HEK293T (cell line): ENCODE measurements around the gene DBH.

ENCODE experiments used
- CTCF ChIA-PET: fragments of 350-600 bp; formaldehyde crosslinking; extraction: SDS; loops from one replicate; lab custom pipeline; 2021; ENCODE audit warnings: antibody characterized with exemption, inconsistent platforms; lab: Yijun Ruan, JAX
- POLR2A ChIA-PET: fragments of 350-600 bp; formaldehyde crosslinking; extraction: SDS; loops from one replicate; lab custom pipeline; 2020; ENCODE audit warnings: antibody characterized with exemption, inconsistent platforms; lab: Yijun Ruan, JAX
- DNase-seq: peaks from one replicate; pipeline ENCODE4 v3.0.0; 2012; ENCODE audit warnings: mixed read lengths; ENCODE audit errors: extremely low spot score
- ARNT ChIP-seq: fragments of 450-650 bp; IDR thresholded peaks from 2 replicates; pipeline ENCODE4 v1.6.1; 2017; ENCODE audit warnings: mild to moderate bottlenecking
- BHLHE40 ChIP-seq: fragments of 450-650 bp; IDR thresholded peaks from 2 replicates; pipeline ENCODE4 v1.6.1; 2016; ENCODE audit warnings: mild to moderate bottlenecking, moderate library complexity, borderline replicate concordance
- CTBP1 ChIP-seq: fragments of 450-650 bp; IDR thresholded peaks from 2 replicates; pipeline ENCODE4 v1.6.1; 2016; ENCODE audit warnings: borderline replicate concordance
- ELF4 ChIP-seq: fragments of 450-650 bp; IDR thresholded peaks from 2 replicates; pipeline ENCODE4 v1.6.1; 2017; ENCODE audit warnings: antibody characterized with exemption
- FOXA1 ChIP-seq: fragments of 450-650 bp; IDR thresholded peaks from 2 replicates; pipeline ENCODE4 v1.6.1; 2016; ENCODE audit warnings: mild to moderate bottlenecking
- FOXK2 ChIP-seq: fragments of 450-650 bp; IDR thresholded peaks from 2 replicates; pipeline ENCODE4 v1.6.1; 2016; ENCODE audit warnings: mild to moderate bottlenecking
- FOXM1 ChIP-seq: fragments of 450-650 bp; IDR thresholded peaks from 2 replicates; pipeline ENCODE4 v1.6.1; 2017; ENCODE audit warnings: mild to moderate bottlenecking, borderline replicate concordance
- HDGF ChIP-seq: fragments of 450-650 bp; IDR thresholded peaks from 2 replicates; pipeline ENCODE4 v1.6.1; 2017; ENCODE audit warnings: antibody characterized with exemption, borderline replicate concordance
- L3MBTL2 ChIP-seq: fragments of 450-650 bp; conservative IDR thresholded peaks from 2 replicates; pipeline ENCODE4 v1.6.1; 2016; ENCODE audit warnings: mild to moderate bottlenecking
- LEF1 ChIP-seq: fragments of 450-650 bp; IDR thresholded peaks from 2 replicates; pipeline ENCODE4 v1.6.1; 2017; ENCODE audit warnings: mild to moderate bottlenecking, borderline replicate concordance
- NFRKB ChIP-seq: fragments of 450-650 bp; IDR thresholded peaks from 2 replicates; pipeline ENCODE4 v1.6.1; 2016; ENCODE audit warnings: mild to moderate bottlenecking, moderate library complexity
- PKNOX1 ChIP-seq: fragments of 450-650 bp; IDR thresholded peaks from 2 replicates; pipeline ENCODE4 v1.6.1; 2016
- SP1 ChIP-seq: fragments of 450-650 bp; IDR thresholded peaks from 2 replicates; pipeline ENCODE4 v1.6.1; 2017
- SUZ12 ChIP-seq: fragments of 450-650 bp; IDR thresholded peaks from 2 replicates; pipeline ENCODE4 v1.6.1; 2016; ENCODE audit warnings: mild to moderate bottlenecking
- TARDBP ChIP-seq: fragments of 450-650 bp; IDR thresholded peaks from 2 replicates; pipeline ENCODE4 v1.6.1; 2016
- ZNF384 ChIP-seq: fragments of 450-650 bp; IDR thresholded peaks from 2 replicates; pipeline ENCODE4 v1.6.1; 2016

The DBH gene

GRCh38 chr9:133687856-133688761, 51.9 kb downstream of the DBH start:
- ChIA-PET CTCF (no interaction called here), POLR2A (no interaction called here)
- no peak for DNase-seq
- TF ChIP-seq HDGF (no peak), FOXM1 (no peak), SUZ12 (no peak), PKNOX1 (no peak), ZNF384 (no peak), SP1 (no peak), LEF1 (no peak), L3MBTL2 (no peak), TARDBP (no peak), NFRKB (no peak), FOXA1 (no peak)

GRCh38 chr9:133689151-133689763, 53.1 kb downstream of the DBH start:
- DNase-seq, result no peak
- TF ChIP-seq CTBP1, result no peak
- no peak for TF ChIP-seq L3MBTL2
- no peak for TF ChIP-seq HDGF
- TF ChIP-seq FOXM1, result no peak
- TF ChIP-seq FOXK2, result no peak
- CTCF ChIA-PET, result no interaction called here
- POLR2A ChIA-PET, result no interaction called here

- ChIA-PET POLR2A (no interaction called here), CTCF (no interaction called here)
- no peak for DNase-seq
These were observed 54.0 kb downstream of the DBH start for GRCh38 chr9:133690081-133690561.

GRCh38 chr9:133691191-133691590, 55.0 kb downstream of the DBH start:
- TF ChIP-seq FOXK2 (no peak), FOXM1 (no peak), HDGF (no peak), ELF4 (no peak), PKNOX1 (no peak), ARNT (no peak), L3MBTL2 (no peak), SUZ12 (no peak), NFRKB (no peak), BHLHE40 (no peak), CTBP1 (no peak)
- POLR2A ChIA-PET, result no interaction called here
- DNase-seq, result no peak
- CTCF ChIA-PET, result interaction anchor here (0.6 kb wide), 1 partner anchor 163 kb away, joined by 3 read pairs; no protein-coding TSS in a partner anchor

More at GRCh38 chr9:133690081-133690561, 54.0 kb downstream of the DBH start:
- no peak for TF ChIP-seq SP1
- TF ChIP-seq PKNOX1, result no peak
- TF ChIP-seq ELF4, result no peak
- TF ChIP-seq ARNT, result no peak
- TF ChIP-seq NFRKB, result no peak
- TF ChIP-seq FOXK2, result no peak
- no peak for TF ChIP-seq BHLHE40
- TF ChIP-seq ZNF384, result no peak
- no peak for TF ChIP-seq FOXA1
- TF ChIP-seq L3MBTL2, result no peak
- no peak for TF ChIP-seq CTBP1
- no peak for TF ChIP-seq FOXM1
- TF ChIP-seq LEF1, result no peak
- TF ChIP-seq TARDBP, result no peak
- TF ChIP-seq HDGF, result no peak
- TF ChIP-seq SUZ12, result no peak

- TF ChIP-seq FOXM1 (no peak), CTBP1 (no peak), BHLHE40 (no peak), NFRKB (no peak), FOXK2 (no peak), ZNF384 (no peak), ELF4 (no peak), SUZ12 (no peak), L3MBTL2 (no peak), SP1 (no peak), PKNOX1 (no peak), LEF1 (no peak), ARNT (no peak), FOXA1 (no peak), HDGF (no peak), TARDBP (no peak)
- ChIA-PET CTCF (interaction anchor here (0.6 kb wide), 1 partner anchor 164 kb away, joined by 3 read pairs; no protein-coding TSS in a partner anchor), POLR2A (no interaction called here)
- DNase-seq, result no peak
These were observed 55.6 kb downstream of the DBH start for GRCh38 chr9:133691626-133692363.
